Measurements from ENCODE around the gene CAND2. TPM values are rescaled to one million over a fixed set of nuclear protein-coding genes. Genes with fewer than 3 reads are reported as not detected.
"Not testable (repeated sequence)": the region's sequence is repeated elsewhere in the genome, so short reads cannot be mapped to it uniquely, and the experiment has no call there.

The CAND2 gene
- total RNA-seq, 1 donor from 2014 or later = 0.60 TPM

GRCh38 chr3:12854565-12854964 is 58.1 kb downstream of the CAND2 start:
- DNase-seq (ENCODE audit: low read depth in 2 of 2) = no peak

- no peak for DNase-seq (ENCODE audit: low read depth in 2 of 2)
Observed at GRCh38 chr3:12856626-12857025, 60.1 kb downstream of the CAND2 start.

GRCh38 chr3:12859840-12860239 is 63.4 kb downstream of the CAND2 start:
- peak; percentile 14 to 21 for DNase-seq (ENCODE audit: low read depth in 2 of 2)

- no peak for DNase-seq (ENCODE audit: low read depth in 2 of 2)
Observed at GRCh38 chr3:12861611-12862010, 65.1 kb downstream of the CAND2 start.

GRCh38 chr3:12862387-12862786 is 65.9 kb downstream of the CAND2 start:
- no peak for DNase-seq (ENCODE audit: low read depth in 2 of 2)

GRCh38 chr3:12865271-12865670 is 68.8 kb downstream of the CAND2 start:
- no peak for DNase-seq (ENCODE audit: low read depth in 2 of 2)

GRCh38 chr3:12866836-12867235 is 70.4 kb downstream of the CAND2 start:
- no peak for DNase-seq (ENCODE audit: low read depth in 2 of 2)

GRCh38 chr3:12868039-12869034 is 71.9 kb downstream of the CAND2 start:
- peak; percentile 87 to 89 for DNase-seq (ENCODE audit: low read depth in 2 of 2)

GRCh38 chr3:12869035-12869621 is 72.6 kb downstream of the CAND2 start:
- DNase-seq (ENCODE audit: low read depth in 2 of 2) = peak in 1 of 2 donors; percentile 32

- no peak for DNase-seq (ENCODE audit: low read depth in 2 of 2)
Observed at GRCh38 chr3:12870942-12871341, 74.5 kb downstream of the CAND2 start.

GRCh38 chr3:12871404-12871983 is 75.0 kb downstream of the CAND2 start:
- DNase-seq (ENCODE audit: low read depth in 2 of 2) = no peak

- peak; percentile 18 to 58 for DNase-seq (ENCODE audit: low read depth in 2 of 2)
Observed at GRCh38 chr3:12875857-12876836, 79.7 kb downstream of the CAND2 start.

GRCh38 chr3:12877040-12877439 is 80.6 kb downstream of the CAND2 start:
- DNase-seq (ENCODE audit: low read depth in 2 of 2) = no peak

GRCh38 chr3:12878141-12878574 is 81.7 kb downstream of the CAND2 start:
- DNase-seq (ENCODE audit: low read depth in 2 of 2) = no peak

- not testable (repeated sequence) for DNase-seq (ENCODE audit: low read depth in 2 of 2)
Observed at GRCh38 chr3:12878758-12879157, 82.3 kb downstream of the CAND2 start.

GRCh38 chr3:12879191-12879815 is 82.8 kb downstream of the CAND2 start:
- DNase-seq (ENCODE audit: low read depth in 2 of 2) = no peak

GRCh38 chr3:12881858-12882257 is 85.4 kb downstream of the CAND2 start:
- not testable (repeated sequence) for DNase-seq (ENCODE audit: low read depth in 2 of 2)

- DNase-seq (ENCODE audit: low read depth in 2 of 2) = no peak
Observed at GRCh38 chr3:12882336-12883310, 86.1 kb downstream of the CAND2 start.

GRCh38 chr3:12884186-12884680 is 87.8 kb downstream of the CAND2 start:
- DNase-seq (ENCODE audit: low read depth in 2 of 2) = no peak
